ENCODE measurements around the gene GALNT1.

Gene GALNT1

GRCh38 chr18:35619464-35619863 lies 37.9 kb downstream of the GALNT1 start:
- peak; percentile 36 for DNase-seq

GRCh38 chr18:35619941-35620340 lies 38.4 kb downstream of the GALNT1 start:
- no peak for DNase-seq

GRCh38 chr18:35620765-35621164 lies 39.2 kb downstream of the GALNT1 start:
- DNase-seq = no peak

GRCh38 chr18:35623255-35623654 lies 41.7 kb downstream of the GALNT1 start:
- no peak for DNase-seq

GRCh38 chr18:35624146-35624545 lies 42.6 kb downstream of the GALNT1 start:
- no peak for DNase-seq

GRCh38 chr18:35625232-35625631 lies 43.7 kb downstream of the GALNT1 start:
- DNase-seq = no peak

- DNase-seq = no peak
Measured at GRCh38 chr18:35633761-35634160, 52.2 kb downstream of the GALNT1 start.

GRCh38 chr18:35634323-35634722 lies 52.8 kb downstream of the GALNT1 start:
- no peak for DNase-seq

- peak; percentile 36 for DNase-seq
Measured at GRCh38 chr18:35635170-35635569, 53.6 kb downstream of the GALNT1 start.

GRCh38 chr18:35637227-35637626 lies 55.7 kb downstream of the GALNT1 start:
- no peak for DNase-seq

- no peak for DNase-seq
Measured at GRCh38 chr18:35639296-35639695, 57.8 kb downstream of the GALNT1 start.

GRCh38 chr18:35641467-35641866 lies 59.9 kb downstream of the GALNT1 start:
- DNase-seq = no peak

GRCh38 chr18:35641916-35642315 lies 60.4 kb downstream of the GALNT1 start:
- DNase-seq = no peak

- no peak for DNase-seq
Measured at GRCh38 chr18:35642802-35643201, 61.3 kb downstream of the GALNT1 start.

- no peak for DNase-seq
Measured at GRCh38 chr18:35646449-35646848, 64.9 kb downstream of the GALNT1 start.

- no peak for DNase-seq
Measured at GRCh38 chr18:35653392-35654135, 72.0 kb downstream of the GALNT1 start.

GRCh38 chr18:35658112-35658511 lies 76.6 kb downstream of the GALNT1 start:
- DNase-seq = no peak

- DNase-seq = no peak
Measured at GRCh38 chr18:35661483-35662146, 80.1 kb downstream of the GALNT1 start.

- DNase-seq = no peak
Measured at GRCh38 chr18:35662293-35663062, 80.9 kb downstream of the GALNT1 start.

GRCh38 chr18:35671966-35672603 lies 90.5 kb downstream of the GALNT1 start:
- no peak for DNase-seq

- DNase-seq = no peak
Measured at GRCh38 chr18:35672897-35673296, 91.4 kb downstream of the GALNT1 start.

- DNase-seq = no peak
Measured at GRCh38 chr18:35673682-35674081, 92.1 kb downstream of the GALNT1 start.

GRCh38 chr18:35680139-35680551 lies 98.6 kb downstream of the GALNT1 start:
- no peak for DNase-seq
